ENCODE measurements around the gene NDUFV3.
"Not testable (repeated sequence)": the region's sequence is repeated elsewhere in the genome, so short reads cannot be mapped to it uniquely, and the experiment has no call there.

The NDUFV3 gene

DNA sequence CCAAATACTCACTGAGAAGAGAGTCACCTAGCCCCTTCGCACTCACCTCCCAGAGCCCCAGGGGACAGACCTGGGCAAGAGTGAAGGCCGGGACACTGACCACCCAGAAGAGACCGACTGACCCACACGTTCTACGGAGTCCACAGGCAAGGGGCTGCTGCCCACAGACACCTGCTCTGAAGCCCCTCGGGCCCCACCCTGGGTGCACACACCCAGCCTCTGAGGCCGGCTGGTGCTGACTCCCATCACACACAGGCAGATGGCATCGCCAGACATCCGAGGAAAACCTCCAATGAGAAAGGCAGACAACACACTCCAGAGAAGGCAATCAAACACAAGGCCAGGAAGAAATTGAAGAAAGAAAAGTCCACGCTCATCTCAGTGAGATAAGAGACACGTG, 35.9 kb upstream of the NDUFV3 start:
- DNase-seq (ENCODE audit: low read depth) = no peak

DNA sequence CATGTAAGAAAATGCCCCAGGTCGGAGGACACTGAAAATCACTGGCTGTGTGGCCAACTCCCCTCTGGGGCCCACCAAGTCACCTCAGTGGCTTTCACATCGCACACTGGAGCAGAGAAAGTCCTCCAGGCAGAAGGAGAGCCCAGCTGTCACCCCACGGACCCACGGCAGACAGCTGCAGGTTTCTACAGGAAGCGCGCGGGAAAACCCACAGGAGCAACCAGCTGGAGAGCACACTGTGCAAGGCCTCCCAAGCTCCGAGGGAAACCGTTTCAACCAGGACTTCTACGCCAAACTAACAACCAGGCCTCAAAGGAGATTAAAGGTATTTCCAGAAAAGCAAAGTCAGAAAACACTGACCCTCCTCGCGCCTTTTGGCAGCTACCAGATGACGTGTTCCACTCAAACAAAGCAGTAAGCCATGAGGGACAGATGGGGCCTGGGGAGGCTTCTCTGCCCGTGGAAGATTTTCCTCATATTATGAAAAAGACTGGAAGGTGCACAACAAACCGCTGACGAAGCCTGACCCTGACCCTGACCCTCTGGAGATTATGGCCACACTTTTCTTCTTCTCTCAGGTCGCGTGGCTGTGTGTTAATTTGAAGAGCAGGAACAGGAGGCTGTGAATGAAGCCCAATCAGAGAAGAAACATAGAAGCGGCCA, 34.8 kb upstream of the NDUFV3 start:
- DNase-seq (ENCODE audit: low read depth) = no peak

DNA sequence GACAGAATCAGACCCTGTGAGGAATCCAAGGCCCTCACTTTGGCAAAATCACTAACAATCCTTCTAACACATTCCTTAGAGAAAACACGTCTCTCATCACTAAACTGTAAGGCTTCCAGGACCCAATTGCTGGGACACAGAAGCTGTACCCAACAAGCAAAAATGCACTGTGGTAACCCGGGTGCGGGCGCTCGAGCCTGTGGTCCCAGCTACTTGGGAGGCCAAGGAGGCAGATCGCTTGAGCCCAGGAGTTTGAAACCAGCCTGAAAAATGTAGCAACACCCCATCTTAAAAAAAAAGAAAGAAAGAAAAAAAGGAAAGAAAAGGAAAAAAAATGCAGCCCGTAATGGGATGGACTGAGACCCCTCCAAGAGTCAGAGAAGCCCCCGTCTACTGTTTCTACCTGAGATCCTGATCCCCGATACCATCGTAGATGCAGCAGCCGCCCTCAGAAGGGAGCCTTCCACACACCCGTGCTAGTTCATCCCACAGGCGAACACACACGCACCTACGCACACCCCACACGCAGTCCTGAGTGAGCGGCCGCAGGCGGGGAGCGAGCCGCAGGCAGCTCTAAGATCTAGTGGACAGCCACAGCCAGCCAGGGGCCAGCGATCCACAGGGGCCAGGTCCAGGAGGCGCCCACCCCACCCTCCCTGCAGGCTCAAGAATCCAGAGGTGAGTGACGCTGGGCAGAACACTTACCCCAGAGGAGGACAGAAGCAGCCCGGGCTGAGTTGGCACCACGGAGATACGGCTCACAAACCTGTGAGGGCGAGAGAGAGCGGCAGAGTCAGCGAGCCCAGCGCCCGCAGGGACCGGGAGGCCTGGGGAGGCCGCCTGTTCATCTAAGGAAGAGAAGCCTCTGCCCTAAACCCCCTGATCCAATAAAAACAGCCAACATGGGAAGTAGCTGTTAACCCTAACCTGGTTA, 33.9 kb upstream of the NDUFV3 start:
- DNase-seq (ENCODE audit: low read depth) = no peak

DNA sequence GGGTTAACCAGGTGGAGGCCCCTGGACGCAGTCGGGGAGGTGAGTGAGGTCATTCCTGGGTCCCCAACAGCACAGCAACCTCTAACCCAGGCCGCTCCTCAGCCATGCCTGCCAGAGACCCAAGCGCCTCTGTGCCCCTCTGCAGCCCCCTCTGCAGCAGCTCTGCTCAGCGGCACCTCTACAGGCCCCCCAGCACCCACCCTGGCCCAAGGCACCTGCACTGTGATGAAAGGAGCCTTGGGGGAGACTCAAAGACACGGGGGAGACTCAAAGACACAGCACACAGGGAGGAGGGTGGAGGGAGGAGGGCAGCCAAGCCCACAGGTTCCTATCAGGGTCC, 33.2 kb upstream of the NDUFV3 start:
- no peak for DNase-seq (ENCODE audit: low read depth)

DNA sequence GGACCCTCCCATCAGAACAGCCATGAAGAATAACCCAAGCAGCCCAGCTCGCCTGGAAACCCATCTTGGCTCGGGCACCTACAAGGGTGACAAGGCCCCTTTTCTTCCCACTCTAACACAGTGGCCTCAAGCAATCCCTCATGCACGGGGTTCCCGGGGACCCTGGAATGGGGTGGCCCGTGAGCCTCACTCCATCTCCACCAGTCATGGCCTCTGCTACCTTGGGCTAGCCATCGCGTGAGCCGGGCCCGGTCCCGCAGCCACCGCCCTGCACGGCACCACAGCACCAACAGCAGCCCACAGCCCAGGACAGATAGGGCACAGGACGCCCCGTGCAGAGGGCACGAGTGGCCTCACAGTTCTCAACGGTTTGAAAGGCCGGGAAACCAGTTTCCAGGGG, 32.8 kb upstream of the NDUFV3 start:
- no peak for DNase-seq (ENCODE audit: low read depth)

DNA sequence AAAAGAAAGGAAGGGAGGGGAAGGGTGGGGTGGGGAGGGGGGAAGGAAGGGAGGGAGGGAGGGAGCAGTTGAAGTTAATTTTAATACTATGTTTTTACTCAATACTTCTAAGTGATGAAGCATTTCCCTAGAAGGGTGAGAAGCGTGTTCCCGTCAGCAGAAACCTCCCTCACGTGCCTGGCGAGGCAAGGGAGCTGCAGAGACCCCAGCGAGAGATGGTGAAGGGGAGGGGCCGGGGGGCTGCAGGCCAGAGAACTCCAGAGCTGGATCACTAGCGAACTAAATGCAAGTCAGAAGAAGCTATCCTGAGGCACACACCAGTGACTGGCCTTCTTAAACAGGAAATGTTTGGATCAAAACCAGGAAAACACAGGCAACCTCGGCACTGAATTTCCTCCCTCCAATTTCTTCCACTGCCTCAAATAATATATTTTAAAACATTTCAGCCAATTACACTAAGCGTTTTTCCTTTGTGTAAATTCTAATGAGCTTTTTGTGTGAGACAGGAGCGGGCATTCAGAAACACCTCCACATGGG, 31.7 kb upstream of the NDUFV3 start:
- DNase-seq (ENCODE audit: low read depth) = no peak

DNA sequence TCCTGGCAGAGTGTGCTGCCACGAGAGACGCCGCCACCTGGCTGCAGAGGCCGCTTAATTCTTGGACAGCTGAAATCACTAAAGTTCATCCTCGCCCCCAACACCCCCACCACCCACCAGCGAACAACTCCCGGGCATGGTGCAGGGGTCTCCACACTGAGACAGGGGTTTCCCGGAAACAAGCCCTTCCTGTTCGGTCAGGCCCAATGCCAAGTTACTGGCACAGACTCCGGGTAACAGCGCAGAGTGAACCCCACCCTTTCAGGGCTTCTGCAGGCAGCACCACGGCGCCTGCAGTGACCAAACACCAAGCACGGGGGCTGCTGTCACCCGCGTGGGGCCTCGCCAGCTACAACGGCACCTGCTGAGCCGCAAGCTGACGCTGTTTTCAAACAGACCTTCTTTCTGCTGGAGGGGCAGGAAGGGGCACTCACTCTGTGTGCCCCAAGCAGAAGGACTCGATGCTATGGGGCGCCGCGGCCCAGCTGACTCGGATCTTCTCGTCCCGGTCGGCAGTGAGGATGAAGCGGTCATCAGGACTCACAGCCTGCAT, 31.2 kb upstream of the NDUFV3 start:
- no peak for DNase-seq (ENCODE audit: low read depth)

DNA sequence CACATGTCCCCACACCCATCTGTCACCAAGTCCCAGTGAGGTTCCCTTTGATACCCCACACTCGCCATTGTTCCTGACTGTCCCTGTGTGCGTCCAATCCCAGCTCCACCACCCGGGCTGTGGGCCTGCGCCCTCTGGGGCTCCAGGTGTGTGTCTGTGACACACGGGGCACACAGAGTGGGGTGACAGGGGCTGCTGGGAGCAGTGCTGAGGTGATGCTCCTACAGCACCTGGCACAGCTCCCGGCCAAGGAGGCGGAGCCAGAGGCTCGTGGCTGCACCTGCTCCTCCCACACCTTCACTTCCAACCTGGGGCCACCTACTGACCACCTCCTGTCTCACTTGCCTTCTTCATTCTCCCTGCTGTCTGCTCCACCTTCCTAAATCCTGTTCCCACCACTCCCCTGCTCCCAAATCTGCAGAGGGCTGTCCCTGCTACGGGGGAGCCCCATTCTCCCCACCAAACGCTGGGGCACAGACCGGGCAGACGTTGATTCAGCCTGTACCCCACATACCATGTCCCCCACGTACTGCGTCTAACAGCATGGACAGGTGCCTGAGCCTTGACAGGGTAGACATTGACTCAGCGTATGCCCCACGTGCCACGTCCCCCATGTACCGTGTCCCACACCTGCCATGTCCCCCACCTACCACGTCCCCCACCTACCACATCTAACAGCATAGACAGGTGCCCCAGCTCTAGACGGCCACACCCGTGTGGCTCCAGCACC, 30.2 kb upstream of the NDUFV3 start:
- DNase-seq (ENCODE audit: low read depth) = no peak

DNA sequence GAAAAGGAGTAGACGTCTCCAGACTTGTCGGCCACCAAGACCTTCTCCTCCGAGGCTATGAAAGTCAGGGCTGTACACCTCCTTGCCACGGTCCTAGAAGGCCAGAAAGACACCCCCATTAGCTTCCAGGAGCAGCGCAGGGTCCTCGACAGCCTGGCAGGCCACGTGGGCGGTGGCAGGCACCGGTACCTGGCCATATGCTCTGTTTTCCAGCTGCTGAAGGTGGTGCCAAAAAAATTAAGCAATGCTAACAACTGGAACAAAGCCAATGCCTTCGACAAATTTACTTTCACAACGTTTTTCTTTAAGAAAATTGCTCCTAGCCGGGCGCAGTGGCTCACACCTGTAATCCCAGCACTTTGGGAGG, 29.6 kb upstream of the NDUFV3 start:
- DNase-seq (ENCODE audit: low read depth) = no peak

DNA sequence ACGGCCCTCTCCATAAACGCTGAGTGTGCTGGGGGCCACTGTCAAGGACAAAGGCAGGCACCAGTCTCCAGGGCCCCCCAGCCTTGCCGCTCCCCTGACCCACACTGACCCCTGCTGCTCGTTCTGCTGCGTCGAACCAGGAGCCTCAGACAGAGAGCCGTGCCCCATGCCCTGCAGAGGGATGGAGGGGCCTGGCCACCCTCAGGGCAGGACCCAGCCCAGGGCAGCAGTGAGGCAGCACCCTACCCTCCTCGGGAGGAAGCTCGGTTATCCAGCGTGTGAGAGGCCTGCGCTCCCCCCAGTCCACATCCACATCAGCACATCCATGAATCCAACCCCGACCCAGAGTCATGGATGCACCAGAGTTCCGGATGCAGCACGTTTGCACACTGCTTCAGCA, 28.8 kb upstream of the NDUFV3 start:
- DNase-seq (ENCODE audit: low read depth) = no peak

DNA sequence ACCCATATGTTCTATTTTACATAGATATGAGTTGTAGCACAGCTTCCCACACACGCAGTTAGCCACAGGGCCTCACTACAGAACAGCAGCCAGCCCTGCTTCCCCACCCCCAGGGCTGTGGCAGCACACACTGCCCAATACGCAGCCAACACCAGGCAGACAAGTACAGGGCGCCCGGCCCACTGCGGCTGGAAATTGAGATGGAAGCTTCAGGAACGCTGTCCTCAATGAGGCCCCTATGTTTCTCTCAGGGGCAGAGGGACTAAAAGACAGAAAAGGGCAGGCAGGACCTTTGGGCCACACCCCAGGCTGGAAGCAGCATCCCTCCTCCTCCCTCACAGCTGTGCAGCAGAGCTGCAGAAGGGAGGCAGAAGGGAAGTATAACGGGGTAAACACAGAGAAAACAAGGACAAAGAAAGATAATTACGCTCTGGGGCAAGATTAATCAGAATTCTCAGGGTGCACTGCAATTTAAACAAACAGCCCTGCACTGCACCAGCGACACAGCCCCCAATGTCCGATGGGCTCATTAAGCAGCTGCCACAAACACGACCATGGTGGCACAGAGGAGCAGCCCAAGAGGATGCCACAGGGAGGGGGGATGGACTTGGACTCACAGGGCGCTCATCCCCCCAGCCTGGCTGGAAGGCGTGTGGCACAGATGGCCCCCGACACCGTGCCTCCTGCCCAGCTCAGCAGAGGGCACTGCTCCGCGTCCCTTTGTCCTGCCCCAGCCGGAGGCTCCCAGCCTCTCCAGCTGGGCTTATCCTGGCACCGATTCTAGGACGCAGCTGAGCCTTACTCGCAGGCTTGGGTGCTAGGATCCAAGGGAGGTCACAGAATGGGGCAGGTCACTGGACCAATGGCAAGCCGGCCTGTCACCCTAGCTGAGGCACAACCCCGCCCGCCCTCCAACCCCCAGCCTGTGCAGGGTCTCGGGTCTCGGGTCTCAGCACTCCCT, 28.0 kb upstream of the NDUFV3 start:
- no peak for DNase-seq (ENCODE audit: low read depth)

DNA sequence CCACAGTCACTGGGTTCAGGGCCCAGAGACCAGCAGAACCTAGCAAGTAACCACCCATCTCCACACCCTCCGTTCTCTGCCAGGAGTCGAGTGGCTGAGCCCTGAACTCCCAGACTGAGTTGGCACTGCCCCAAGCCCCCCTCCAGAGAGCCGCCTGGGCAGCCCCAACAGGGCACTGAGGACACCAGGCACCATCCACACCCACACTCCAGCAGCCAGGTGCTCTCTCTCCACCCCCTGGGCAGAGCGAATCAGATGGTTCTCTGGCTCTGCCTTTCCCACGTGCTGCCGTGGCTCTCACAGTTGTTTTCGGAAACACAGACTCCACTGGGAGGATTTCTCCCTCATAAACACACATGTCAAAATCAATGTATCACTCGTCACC, 27.3 kb upstream of the NDUFV3 start:
- DNase-seq (ENCODE audit: low read depth) = no peak

DNA sequence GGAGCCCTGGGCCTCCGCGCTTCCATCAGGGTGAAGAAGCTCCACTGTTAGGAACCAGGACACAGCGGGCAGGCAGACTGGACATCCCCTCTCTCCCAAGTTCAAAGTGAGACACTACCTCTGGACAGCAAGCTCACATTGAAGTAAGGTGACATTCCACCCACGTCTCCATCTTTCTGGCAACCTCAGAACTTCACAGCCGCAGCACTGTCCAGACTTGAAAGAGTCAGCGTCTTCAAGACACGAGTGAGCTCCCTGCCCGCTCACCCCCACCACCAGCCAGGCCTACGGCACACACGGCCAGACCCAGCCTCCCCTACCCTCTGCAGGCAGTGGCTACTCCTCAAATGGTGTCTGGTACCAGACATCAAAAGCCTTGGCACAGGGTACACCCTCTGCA, 24.9 kb upstream of the NDUFV3 start:
- DNase-seq (ENCODE audit: low read depth) = no peak

DNA sequence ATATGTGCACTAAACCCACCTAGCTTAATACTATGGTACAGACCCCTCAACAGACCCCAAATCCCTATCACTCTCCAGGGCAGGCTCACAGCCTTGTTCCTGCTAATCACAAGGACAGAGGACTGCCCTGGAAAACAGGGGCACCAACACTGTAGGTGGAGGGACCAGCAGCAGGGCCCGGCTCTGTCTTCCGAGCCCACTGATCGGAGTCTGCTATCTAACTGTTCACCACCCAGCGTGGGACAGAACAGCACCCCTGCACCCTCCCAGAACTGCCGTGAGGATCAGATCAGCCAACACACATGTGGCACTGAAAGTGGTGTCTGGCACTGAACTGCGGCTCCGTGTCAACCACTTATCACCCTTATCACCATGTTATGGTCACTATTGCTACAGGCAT, 20.0 kb upstream of the NDUFV3 start:
- no peak for DNase-seq (ENCODE audit: low read depth)

DNA sequence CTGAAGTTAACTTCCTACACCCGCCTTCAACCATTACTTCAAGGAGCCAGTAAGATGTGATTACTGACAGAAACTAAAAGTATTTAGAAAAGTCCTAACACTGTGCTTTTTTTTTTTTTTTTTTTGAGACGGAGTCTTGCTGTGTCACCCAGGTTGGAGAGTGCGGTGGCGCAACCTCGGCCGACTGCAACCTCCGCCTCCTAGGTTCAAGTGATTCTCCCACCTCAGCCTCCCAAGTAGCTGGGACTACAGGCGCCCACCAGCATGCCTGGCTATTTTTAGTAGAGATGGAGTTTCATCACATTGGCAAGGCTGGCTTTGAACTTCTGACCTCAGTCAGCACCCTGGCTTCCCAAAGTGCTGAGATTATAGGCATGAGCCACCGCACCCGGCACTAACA, 17.3 kb upstream of the NDUFV3 start:
- DNase-seq (ENCODE audit: low read depth) = not testable (repeated sequence)

DNA sequence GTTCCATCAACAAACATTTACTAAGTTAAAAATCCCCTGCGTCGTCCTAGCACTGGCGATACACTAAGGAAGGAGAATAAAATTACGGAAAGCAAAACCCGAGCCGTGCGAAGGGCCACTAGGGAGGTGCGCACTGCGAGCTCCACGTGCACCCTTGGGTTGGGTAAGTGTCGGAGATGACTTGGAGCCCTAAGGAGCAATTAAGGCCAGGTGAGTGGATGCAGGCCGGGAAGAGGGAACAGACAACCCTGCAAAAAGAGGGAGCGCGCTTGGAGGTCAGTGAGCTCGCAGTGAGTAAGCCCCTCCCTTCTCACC, 14.5 kb upstream of the NDUFV3 start:
- no peak for DNase-seq (ENCODE audit: low read depth)

DNA sequence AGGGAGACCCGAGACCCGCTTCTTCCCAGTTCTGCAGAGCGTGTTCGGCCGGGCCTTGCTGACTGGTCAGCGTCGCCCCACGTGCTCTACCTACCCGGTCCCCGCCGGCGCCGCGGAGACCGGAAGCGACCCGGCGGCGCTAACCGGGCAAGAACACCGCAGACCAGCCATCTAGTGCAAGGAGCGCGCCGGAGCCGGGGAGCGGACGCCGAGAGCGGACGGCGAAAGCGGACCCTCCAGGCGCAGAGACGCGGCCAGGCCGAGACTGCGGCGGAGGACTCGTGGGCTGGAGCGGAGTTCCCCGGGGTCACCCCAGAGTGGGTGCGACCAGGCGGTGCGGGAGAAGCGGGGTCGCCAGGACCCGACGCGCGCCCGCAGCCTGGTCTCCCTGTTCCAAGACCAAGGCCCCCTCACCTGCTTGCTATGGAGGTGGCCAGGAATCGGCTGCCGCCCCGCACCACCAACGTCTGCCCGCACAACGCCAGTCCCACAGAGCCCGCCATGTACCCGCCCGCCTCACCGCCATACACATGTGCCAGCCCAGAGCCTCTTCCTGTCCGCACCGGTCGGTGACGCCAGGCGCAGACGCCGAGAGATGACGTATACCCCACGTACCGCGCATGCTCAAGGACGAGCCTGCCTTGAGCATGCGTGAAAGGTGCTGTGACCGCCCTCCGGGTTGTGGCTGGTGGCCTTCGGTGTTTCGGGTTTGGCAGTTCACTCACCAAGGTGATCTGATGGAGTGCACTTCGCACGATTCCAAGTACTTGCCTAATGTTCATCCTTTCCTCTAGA, 13.9 kb upstream of the NDUFV3 start, which contains the start of gene WDR4:
Gene WDR4, minus strand, starts transcription at position 547 of the 795 bp plus-strand sequence. Its CDS starts 44 bp downstream, at position 503.
- peak; percentile 99 for DNase-seq (ENCODE audit: low read depth)

DNA sequence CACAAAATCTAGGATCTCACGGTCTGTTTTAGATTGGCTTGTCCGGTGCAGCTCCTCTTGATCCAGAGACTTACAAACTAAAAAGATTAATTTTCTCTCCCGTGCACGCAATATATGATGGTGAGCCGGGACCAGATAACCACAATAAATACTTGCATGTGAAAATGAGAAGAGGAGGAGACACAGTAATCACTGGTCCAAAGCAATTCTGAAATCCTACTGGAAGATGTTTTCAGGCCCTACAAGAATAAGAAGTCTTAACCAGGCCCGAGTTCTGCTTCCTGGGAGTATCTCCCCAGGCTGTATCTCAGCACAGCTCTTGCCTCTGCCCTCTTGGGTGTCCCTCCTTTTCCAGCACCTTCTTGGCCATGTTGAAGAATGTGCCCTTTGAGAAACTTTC, 12.8 kb upstream of the NDUFV3 start:
- no peak for DNase-seq (ENCODE audit: low read depth)

DNA sequence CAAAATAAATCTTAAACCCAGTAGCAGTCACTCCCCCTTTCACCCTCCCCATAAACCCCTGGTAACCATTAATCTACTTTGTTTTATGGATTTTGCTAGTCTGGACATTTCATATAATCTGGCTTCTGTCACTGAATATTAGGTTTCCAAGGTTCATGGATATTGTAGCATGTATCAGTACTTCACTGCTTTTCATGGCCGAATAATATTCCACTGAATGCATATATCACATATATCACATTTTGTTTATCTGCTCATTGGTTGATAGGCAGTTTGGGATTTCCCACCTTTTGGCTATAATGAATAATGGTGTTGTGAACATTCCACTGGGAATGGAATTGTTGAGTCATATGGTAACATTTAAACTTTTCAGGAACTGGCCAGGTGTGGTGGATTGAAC, 9.2 kb upstream of the NDUFV3 start:
- DNase-seq (ENCODE audit: low read depth) = no peak

DNA sequence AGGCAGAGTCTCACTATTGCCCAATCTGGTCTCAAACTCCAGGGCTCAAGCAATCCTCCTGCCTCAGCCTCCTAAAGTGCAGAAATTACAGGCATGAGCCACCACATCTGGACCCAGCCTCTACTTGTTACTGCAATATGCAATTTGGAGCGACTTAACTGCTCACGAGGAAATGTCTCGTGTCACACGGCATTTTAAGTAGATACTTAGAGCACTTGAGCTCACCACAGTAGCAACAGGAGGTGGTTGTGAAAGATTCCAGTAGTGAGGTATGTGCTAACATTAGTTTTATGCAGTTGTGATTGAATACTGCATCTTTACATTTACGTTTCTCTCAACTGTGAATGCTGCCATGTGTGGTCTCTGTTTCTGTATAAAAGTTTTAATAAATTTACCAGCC, 5.8 kb upstream of the NDUFV3 start:
- no peak for DNase-seq (ENCODE audit: low read depth)

DNA sequence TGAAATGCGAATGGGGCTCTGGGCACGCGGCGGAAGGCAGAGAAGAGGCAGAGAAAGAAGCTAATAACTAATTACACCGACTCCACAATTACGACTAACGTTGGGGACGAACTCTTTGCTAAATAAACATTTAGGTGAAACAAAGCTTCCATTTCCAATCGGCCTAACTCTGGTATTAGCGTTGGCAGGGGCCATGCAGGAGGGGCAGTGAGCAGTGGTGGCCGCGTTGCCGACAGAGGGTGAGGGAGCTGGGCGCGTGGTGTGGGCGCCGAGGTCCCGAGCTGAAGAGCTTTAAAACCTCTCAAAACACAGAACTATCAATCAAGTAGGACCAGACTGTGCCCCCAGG, 553 bp upstream of the NDUFV3 start:
- DNase-seq (ENCODE audit: low read depth) = no peak
